GM21717 (cell line): ENCODE measurements around the gene ERBB4.
"Not testable (repeated sequence)": the region's sequence is repeated elsewhere in the genome, so short reads cannot be mapped to it uniquely, and the experiment has no call there.

Source experiments
- ATAC-seq: cut with Tn5 transposase; IDR thresholded peaks from one replicate; pipeline ENCODE4 v1.9.1; 2021; ENCODE audit warnings: mild to moderate bottlenecking, moderate library complexity; ENCODE audit not compliant: unreplicated experiment

ERBB4 gene

DNA sequence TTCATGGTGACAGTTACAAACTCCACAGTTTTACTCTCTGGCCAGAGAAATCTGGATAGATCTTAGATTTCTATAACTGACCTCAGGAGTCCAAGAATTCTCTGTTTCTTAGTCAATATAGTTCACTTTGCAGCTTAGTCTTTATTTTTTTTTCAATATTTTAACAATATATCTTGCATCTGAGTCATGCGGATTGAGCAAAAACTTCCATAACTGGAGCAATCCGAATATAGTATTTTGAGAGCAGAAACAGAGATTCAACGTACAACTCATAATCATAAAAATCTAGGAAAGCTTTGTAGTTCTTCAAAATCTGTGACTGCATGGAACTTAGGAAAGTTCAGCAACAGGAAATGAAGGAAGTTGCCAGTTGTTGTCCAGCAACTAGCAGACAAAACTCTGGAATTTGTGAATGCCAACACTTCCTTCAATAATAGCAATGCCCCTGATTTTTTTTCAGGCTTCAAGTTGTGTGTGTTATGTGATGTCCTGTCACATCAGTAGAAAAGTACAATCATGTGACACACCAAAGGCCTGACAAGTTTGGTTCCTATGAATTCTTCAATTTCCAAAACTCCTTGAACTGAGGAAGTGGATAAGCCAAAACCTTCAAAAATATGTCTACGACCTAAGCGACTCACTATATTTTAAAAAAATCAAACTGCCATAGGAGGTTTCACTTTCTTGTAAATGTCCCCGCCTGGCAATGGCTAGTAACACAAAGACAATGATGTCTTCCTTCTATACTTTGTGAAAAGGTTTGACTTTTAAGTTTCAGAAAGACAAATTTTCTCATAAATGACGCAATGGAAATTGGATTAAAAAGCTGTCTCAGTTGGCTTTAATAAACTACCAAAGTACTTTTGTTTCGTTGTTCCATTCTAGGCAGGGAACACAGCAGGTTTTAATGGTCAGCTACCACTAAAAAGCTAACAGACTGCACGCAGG, 510.6 kb downstream of the ERBB4 start:
- no peak for ATAC-seq

GRCh38 chr2:212024040-212024439, 514.6 kb downstream of the ERBB4 start:
- ATAC-seq: no peak

GRCh38 chr2:212022966-212023365, 515.6 kb downstream of the ERBB4 start:
- ATAC-seq: no peak

DNA sequence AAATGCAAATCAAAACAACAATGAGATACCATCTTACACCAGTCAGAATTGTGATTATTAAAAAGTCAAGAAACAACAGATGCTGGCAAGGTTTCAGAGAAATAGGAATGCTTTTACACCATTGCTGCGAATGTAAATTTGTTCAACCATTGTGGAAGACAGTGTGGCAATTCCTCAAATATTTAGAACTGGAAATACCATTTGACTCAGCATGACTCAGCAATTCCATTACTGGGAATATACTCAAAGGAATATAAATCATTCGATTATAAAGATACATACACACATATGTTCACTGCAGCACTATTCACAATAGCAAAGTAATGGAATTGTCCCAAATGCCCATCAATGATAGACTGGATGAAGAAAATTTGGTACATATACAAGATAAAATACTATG, 516.7 kb downstream of the ERBB4 start:
- ATAC-seq: no peak

DNA sequence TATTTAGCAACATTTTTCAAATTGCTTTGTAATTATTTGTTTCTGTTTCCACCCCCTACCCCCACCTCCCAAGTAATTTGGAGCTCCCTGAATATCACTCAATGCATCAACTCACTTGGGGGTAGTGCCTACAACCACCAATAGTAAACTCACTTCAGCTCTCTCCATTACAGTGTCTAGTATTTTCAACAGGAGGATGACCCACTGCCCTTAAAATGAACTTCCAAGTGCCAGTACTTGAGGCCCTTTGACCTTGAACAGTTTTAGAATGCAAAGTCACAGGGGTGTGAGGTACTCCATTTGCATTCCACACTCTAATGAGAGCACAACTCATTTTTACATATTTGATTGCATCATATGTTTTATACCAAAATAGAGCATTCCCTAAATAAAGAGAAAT, 523.0 kb downstream of the ERBB4 start:
- ATAC-seq: no peak

DNA sequence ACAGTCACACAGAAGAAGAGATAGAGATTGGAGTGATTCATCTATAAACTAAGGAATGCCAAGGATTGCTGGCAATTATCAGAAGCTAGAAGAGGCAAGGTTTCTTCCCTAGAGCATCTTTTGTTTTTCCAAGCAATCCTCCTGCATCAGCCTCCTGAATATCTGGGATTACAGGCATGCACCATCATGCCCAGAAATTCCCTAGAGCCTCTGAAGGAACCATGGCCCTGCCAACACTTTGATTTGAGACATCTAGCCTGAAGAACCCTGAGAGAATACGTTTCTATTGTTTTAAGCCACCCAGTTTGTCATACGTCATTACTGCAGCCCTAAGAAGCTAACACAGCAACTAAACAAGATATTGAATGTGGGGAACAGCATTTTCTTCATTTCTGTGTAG, 525.0 kb downstream of the ERBB4 start:
- ATAC-seq: no peak

- ATAC-seq: not testable (repeated sequence)
Observed at GRCh38 chr2:212010305-212010704, 528.3 kb downstream of the ERBB4 start.

GRCh38 chr2:212007972-212008371, 530.6 kb downstream of the ERBB4 start:
- no peak for ATAC-seq

GRCh38 chr2:212005085-212005671, 533.4 kb downstream of the ERBB4 start:
- ATAC-seq: peak; percentile 89

GRCh38 chr2:212001325-212001724, 537.3 kb downstream of the ERBB4 start:
- no peak for ATAC-seq

DNA sequence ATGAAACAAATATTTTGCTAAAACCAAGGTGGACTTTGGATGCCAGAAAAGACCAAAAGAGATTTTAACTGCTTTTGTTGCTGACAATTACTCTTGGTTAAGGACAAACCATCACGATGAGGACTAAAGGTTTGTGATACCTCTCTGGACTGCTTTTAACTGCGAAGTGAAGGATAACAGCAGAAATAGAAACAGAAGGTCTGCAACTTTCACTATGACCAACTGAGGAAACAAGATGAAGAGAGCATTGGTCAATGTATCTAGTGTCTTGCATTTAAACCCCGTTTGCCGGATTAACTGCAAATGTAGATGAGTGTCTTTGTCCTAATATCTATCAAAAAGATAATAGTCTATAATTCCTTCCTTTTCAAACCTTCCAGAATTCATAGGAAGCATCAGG, 541.7 kb downstream of the ERBB4 start:
- ATAC-seq: no peak

DNA sequence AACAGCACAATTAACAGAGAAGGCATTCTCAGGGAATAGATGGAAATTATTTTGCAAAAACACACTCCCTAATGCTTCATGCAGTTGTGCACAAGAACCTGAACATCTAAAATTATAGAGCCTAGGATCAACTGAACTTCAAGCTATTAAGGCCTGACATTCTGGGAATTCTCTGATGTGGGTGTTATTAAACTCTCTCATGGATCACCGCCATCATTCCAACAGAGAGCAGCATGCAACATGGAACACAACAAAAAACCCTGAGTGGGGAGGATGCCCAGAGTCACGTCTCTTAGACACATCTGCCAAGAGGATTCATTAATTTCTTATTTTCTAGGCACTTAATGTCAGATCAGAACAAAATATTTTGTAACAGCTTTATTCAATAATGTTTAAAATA, 543.8 kb downstream of the ERBB4 start:
- no peak for ATAC-seq

- ATAC-seq: no peak
Observed at GRCh38 chr2:211990335-211990734, 548.3 kb downstream of the ERBB4 start.

DNA sequence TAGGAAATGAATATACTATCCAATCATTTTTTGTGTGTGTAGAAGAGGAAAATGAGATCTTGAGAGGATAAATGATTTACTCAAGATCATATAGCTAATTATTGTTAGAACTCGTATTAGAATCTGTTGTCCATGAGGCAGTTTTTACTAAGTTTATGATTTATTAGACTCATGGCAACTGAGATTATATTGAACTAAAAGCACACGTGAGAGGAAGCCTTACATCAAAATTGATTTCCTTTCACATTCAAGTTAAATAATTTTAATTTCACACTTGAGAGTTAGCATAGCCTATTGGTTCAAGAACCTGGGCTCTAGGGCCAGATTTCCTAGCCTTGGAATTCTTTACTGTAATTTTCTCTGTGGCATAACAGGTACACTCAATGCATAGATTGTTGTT, 552.3 kb downstream of the ERBB4 start:
- no peak for ATAC-seq

GRCh38 chr2:211985393-211985792, 553.2 kb downstream of the ERBB4 start:
- no peak for ATAC-seq

DNA sequence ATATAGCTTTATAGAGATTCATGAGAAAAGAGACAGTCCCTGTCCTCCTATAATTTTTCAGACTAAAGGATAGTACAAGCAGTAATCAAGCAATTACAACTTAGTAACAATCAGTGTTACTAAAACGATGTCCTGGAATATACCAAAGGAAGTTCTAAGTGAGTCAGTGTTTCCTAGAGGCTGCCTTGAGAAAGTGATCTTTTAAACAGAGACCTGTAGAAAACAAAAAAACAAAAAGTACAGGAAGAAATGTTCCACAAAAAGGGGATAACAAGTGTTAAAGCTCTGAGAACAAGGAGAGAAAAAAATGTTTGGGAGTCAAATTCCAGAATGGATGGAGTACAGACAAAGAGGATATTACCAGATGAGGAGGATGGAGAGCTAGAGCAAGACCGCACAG, 556.4 kb downstream of the ERBB4 start:
- ATAC-seq: no peak

DNA sequence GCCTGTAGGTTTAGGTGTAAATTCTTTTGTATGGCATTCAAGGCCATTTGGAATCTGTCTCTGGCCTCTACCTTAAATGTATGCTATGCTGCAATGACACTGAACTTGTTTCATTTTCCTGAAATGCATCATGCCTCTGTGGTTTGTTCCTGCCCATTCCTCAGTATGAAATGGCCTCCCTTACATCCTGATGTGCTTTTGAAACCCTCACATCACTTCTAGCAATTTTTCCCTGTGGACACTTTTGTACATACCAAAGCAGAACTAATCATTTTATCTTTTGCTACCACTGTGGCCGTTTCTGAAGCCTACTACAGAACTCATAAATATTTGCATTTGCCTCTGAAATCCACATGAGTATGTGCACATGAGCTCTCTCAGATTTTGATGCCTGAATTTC, 557.2 kb downstream of the ERBB4 start:
- no peak for ATAC-seq

DNA sequence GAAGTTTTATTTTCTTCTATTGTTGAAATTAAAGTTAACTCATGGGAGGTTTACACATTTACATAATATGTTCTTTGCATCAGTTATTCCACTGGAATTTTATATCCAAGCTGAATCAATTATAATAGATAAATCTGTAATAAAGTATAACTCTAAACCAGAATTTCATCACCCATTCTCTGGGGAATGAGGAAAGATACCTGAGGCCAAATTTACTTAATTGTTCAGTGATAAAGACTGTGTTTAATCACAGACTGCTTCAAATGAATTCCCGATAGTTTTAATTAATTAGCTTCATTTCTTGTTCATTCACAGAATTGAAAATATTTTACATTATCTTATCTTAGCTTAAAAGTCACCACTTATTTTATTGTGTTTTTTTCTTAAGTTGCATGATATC, 562.5 kb downstream of the ERBB4 start:
- ATAC-seq: no peak

GRCh38 chr2:211967234-211967633, 571.4 kb downstream of the ERBB4 start:
- ATAC-seq: no peak

DNA sequence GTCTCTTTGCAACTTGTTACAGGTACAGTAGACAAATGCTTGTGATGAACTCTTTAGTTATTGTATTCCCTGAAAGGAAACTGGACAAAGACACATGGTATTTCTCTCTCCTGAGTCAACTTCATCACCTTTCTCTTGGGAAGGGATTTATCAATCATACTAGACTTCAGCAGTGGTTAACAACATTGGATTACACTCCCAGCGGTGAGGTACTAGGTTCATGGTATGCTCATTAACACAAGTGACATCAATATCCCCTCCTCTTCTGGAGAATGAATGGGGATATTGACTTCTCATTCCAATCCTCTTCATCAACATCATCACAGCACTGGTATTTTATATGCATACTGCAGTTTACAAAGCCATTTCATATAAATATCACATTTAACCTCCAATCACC, 574.6 kb downstream of the ERBB4 start:
- ATAC-seq: no peak

GRCh38 chr2:211957799-211958198, 580.8 kb downstream of the ERBB4 start:
- peak; percentile 98 for ATAC-seq

DNA sequence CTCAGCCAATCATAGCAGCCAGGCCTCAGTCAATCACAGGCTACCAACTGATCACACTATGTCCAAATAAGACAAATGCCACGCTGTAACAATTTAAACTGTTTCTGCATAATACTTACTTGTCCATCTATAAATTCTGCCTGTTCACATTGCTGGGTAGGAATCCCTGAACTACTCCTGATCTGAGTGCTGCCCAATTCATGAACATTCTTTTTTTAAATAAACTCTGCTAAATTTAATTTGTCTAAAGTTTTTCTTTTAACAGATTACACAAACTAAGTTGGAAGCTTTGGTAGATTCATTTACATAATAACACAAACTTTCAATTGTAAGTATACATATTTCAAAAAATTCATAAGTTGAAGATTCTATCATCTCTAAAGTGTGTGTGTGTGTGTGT, 583.0 kb downstream of the ERBB4 start:
- ATAC-seq: no peak
